HG02970 (cell line): ENCODE results near the gene HMGN4.

Source experiments
- ATAC-seq: cut with Tn5 transposase; IDR thresholded peaks from one replicate; pipeline ENCODE4 v1.9.1; 2021; ENCODE audit warnings: mild to moderate bottlenecking, moderate library complexity, moderate number of reproducible peaks; ENCODE audit not compliant: unreplicated experiment, low FRiP score

HMGN4 gene

GRCh38 chr6:26575494-26575939, 37.4 kb downstream of the HMGN4 start:
- ATAC-seq = no peak

DNA sequence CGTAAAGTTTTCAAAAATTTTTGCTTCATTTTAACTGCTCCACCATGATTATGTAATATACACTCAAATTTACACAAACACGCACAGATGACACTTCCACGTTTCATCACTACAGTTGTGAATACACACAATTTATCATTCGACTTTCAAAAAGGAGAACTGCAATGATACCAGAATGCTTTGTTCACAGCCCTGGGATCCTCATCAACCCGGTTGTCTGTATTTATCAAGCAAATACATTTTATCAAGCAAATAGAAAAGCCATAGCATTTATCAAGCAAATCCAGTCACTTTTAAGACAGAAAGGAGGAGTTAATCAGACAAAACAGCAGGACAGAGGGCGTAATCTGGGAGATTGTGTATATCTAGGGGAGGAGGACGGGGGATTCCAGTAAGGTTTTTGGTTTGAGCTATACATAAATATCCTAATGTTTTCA, 38.3 kb downstream of the HMGN4 start:
- ATAC-seq = no peak

DNA sequence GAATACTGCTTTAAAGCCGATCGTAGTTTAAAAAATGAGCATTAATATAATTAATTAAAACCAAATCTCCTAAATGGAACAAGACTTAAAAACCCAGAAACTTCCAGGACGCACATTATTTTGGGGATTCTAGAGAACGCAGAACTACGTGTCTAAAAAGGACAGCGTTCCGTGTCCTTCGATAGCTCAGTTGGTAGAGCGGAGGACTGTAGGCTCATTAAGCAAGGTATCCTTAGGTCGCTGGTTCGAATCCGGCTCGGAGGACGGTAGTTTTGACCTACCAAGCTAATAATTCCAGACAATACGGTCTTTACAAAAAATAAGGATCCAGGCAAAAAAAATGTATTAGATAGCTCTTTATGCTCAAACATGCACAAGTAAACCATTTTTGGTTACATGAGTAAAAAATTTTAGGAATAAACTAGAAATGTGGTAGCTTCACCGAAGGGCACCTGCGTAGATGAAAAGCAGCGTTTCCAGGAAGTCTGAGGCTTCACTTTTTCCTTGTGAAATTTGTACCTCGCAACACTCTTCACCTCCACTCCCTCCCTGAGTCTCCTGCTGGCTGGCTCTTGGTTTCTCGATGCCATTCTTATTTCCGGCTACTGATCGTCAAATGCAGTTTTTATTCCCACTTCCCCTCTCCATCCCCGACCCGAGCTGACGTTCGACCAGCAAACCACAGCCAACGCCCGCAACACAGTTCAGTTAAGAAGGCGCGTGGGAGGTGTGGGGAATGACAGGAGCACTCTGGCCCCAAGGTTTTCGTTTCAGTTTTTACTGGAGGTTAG, 39.0 kb downstream of the HMGN4 start:
- no peak for ATAC-seq

GRCh38 chr6:26577720-26578072, 39.5 kb downstream of the HMGN4 start:
- ATAC-seq = no peak

GRCh38 chr6:26578279-26578678, 40.1 kb downstream of the HMGN4 start:
- ATAC-seq = no peak

DNA sequence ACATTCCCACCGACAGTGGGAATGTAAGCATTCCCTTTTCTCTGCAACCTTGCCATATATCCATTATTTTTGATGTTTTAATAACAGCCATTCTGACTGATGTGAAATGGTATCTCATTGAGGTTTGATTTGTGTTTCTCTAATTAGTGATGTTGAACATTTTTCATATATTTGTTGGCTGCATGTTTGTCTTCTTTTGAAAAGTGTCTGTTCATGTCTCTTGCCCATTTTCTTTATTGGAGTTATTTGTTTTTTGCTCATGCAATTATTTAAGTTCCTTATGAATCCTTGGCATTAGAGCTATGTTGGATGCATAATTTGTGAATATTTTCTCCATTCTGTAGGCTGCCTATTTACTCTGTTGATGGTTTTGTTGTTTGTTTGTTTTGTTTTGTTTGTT, 40.6 kb downstream of the HMGN4 start:
- no peak for ATAC-seq

GRCh38 chr6:26581164-26581915, 43.2 kb downstream of the HMGN4 start:
- no peak for ATAC-seq

DNA sequence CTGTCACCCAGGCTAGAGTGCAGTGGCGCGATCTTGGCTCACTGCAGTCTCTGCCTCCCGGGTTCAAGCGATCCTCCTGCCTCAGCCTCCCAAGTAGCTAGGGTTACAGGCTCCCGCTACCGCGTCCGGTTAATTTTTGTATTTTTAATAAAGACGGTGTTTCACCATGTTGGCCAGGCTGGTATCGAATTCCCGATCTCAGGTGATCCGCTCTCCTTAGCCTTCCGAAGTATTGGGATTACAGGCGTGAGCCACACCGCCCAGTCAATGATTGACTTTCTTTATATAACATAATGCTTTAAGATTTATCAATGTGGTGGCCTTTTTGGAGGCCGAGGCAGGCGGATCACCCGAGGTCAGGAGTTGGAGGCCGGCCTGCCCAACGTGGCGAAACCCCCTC, 50.8 kb downstream of the HMGN4 start:
- no peak for ATAC-seq

GRCh38 chr6:26592649-26593048, 54.5 kb downstream of the HMGN4 start:
- no peak for ATAC-seq

DNA sequence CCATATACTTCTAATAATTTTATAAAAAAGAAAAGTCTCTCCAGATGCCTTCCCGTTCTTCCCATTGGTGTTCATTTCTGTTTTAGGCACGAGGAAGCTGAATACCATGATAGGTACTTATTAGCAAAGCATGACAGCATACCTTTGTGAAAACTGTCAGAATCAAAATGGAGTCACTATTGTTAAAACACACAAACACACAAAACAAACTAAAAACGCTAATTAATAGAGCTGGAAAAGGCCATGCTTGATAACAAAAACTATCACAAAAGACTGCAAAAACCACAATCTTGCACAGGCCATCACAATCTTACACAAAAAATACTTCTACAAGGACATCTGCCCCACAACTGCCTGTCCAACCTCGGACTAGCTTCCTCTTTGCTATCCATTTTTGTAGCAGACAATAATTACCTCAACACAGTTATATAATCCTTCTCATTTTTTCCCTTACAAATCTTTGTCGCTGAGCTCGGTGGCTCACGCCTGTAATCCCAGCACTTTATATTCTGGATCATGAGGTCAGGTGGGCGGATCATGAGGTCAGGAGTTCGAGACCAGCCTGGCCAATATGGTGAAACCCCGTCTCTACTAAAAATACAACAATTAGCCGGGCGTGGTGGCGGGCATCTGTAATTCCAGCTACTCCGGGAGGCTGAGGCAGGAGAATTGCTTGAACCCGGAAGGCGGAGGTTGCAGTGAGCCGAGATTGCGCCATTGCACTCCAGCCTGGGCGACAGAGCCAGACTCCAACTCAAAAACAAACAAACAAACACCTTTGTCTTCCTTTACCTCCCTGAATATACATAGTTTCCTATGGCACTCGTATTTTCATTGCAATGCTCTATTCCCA, 55.3 kb downstream of the HMGN4 start:
- ATAC-seq = no peak

DNA sequence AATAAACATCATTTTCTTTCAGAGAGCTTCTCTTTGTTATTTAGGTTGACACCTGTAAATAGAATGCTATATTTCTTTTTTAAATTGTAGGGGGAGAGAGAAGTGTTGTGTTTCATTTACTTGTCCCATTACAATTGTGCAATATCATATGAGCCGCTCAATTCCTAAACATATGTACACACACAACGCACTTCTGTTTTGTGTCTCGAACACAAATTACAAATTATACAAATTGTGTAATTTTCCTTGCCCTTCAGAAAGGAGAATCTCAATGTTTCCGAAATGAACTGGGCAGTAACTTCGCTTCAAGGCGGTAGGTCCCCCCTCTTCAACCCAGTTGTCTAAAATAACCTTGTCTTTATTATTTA, 55.9 kb downstream of the HMGN4 start:
- ATAC-seq = no peak

GRCh38 chr6:26594730-26595632, 56.8 kb downstream of the HMGN4 start:
- ATAC-seq = no peak

DNA sequence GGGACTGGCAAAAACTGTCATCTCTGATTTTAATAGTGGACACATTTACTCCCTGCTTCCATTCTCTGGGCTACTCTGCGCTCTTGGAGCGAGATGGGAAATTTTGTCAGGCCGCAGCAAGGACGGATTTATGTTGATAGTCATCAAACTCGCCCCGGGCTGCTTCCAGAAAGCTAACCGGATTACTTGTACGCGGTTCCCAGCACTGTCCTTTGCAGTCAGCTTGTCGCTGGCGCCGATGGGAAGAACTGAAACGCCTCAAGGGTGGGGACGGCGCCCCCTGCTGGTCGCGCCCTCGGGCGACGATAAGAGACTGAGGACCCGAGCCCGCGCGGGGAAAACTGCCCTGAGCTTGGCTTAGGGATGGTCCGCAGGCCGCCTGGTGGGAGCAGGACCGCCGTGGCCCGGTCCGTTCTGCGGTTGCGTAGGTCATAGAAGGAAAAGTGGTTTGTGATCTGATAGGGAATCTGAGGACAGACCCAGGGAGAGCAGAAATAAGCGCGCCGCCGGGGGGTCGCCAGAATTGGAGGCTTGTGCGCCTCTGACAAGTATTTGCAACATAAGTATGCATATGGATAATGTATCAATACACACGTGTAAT, 57.6 kb downstream of the HMGN4 start:
- peak; percentile 46 for ATAC-seq
